Measurements from ENCODE around the gene TP73. TPM values are rescaled to one million over a fixed set of nuclear protein-coding genes. Genes with fewer than 3 reads are reported as not detected.

Gene TP73
- total RNA-seq, 1 experiment from 2014 or later: 11.9 TPM

DNA sequence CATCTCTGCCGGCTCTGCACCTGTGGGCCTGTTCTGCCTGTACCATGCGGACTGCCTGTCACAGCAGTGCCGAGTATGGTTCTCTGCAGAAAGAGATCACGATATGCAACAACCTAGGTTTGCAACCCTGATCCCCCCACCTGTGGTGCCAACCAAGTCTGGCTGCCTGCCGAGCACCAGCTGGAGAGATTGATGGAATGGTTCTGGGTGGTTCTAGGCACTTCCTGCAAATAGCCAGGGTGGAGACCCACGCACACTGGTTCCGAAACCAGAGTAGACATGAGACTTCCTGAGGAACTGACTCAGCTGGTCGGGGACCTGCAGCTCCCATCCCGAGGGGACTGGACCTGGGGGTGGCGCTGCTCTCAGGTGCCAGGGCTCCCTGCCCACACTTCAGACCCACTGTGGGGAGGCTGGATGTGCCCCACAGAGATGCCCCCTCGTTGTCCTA is 22.1 kb upstream of the TP73 start:
- TF ChIP-seq, protein P1, sequence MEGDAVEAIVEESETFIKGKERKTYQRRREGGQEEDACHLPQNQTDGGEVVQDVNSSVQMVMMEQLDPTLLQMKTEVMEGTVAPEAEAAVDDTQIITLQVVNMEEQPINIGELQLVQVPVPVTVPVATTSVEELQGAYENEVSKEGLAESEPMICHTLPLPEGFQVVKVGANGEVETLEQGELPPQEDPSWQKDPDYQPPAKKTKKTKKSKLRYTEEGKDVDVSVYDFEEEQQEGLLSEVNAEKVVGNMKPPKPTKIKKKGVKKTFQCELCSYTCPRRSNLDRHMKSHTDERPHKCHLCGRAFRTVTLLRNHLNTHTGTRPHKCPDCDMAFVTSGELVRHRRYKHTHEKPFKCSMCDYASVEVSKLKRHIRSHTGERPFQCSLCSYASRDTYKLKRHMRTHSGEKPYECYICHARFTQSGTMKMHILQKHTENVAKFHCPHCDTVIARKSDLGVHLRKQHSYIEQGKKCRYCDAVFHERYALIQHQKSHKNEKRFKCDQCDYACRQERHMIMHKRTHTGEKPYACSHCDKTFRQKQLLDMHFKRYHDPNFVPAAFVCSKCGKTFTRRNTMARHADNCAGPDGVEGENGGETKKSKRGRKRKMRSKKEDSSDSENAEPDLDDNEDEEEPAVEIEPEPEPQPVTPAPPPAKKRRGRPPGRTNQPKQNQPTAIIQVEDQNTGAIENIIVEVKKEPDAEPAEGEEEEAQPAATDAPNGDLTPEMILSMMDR (IDR thresholded peaks at IDR 0.05; ENCODE audit: insufficient read depth in 1 of 2, low read depth in 1 of 2, low read length in 1 of 2, severe bottlenecking in 1 of 2, unreplicated experiment in 1 of 2): no peak
- H3K4me1 ChIP-seq: peaks cover 6% of the 10 kb centered on the region
- no peaks in the 10 kb centered on the region for H3K9me3 ChIP-seq
- ChIA-PET CTCF (no interaction called here), POLR2A (no interaction called here)
- no peaks in the 10 kb centered on the region for H3K27me3 ChIP-seq (replicated peaks; ENCODE audit: control insufficient read depth, insufficient read depth, low read length)
- intact Hi-C loops (cut with micrococcal nuclease; ENCODE audit: unreplicated experiment): no loop called here
- Mint-ChIP-seq H3K9me3 (ENCODE audit: unreplicated experiment) (no peaks in the 10 kb centered on the region), H3K27ac (ENCODE audit: unreplicated experiment) (no peak overlapping the region), H3K36me3 (ENCODE audit: insufficient read depth, unreplicated experiment) (peaks cover 23% of the 10 kb centered on the region), H3K4me1 (ENCODE audit: low read depth, unreplicated experiment) (no peaks in the 10 kb centered on the region), H3K4me3 (ENCODE audit: unreplicated experiment) (no peak overlapping the region), H3K27me3 (ENCODE audit: insufficient read depth, unreplicated experiment) (no peaks in the 10 kb centered on the region)
- no peak overlapping the region for H3K4me3 ChIP-seq (ENCODE audit: low read depth, low read length)
- DNase-seq: no peak
- no TSS peak for BruUV-seq (replicated peaks)
- H3K36me3 ChIP-seq (ENCODE audit: control insufficient read depth, insufficient read depth, low read length): peaks cover 3% of the 10 kb centered on the region

DNA sequence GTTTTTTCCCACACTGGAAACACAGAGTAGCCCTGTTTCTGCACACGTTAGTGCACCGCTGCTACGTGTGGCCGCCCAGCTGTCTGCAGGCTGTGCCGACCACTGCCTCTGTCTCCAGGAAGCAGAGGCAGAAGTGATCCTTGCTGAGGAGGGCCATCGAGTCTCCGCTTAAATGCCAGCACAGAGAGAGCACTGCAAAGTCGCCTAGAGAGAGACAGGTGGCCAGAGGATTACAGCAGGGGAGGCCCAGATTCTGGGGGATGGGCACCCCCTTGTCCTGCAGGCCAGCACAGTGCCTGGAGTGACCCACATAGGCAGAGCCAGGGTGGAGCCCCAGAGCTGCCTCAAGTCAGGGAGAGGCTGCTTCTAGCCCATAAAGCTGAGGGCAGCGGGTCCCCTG is 21.4 kb upstream of the TP73 start:
- CTCF ChIA-PET: no interaction called here
- Histone ChIP-seq H3K4me3 (ENCODE audit: low read depth, low read length) (no peak overlapping the region), H3K4me1 (peaks cover 3% of the 10 kb centered on the region), H3K9me3 (no peaks in the 10 kb centered on the region), H3K27me3 (replicated peaks; ENCODE audit: control insufficient read depth, insufficient read depth, low read length) (no peaks in the 10 kb centered on the region), H3K36me3 (ENCODE audit: control insufficient read depth, insufficient read depth, low read length) (peaks cover 3% of the 10 kb centered on the region)
- Mint-ChIP-seq H3K27me3 (ENCODE audit: insufficient read depth, unreplicated experiment) (no peaks in the 10 kb centered on the region), H3K9me3 (ENCODE audit: unreplicated experiment) (no peaks in the 10 kb centered on the region), H3K4me3 (ENCODE audit: unreplicated experiment) (no peak overlapping the region), H3K36me3 (ENCODE audit: insufficient read depth, unreplicated experiment) (peaks cover 20% of the 10 kb centered on the region), H3K4me1 (ENCODE audit: low read depth, unreplicated experiment) (no peaks in the 10 kb centered on the region), H3K27ac (ENCODE audit: unreplicated experiment) (no peak overlapping the region)
- no peak for DNase-seq
- TF ChIP-seq, protein P1 (IDR thresholded peaks at IDR 0.05; ENCODE audit: insufficient read depth in 1 of 2, low read depth in 1 of 2, low read length in 1 of 2, severe bottlenecking in 1 of 2, unreplicated experiment in 1 of 2): no peak
- BruUV-seq (replicated peaks): no TSS peak
- intact Hi-C loops (cut with micrococcal nuclease; ENCODE audit: unreplicated experiment): no loop called here
- POLR2A ChIA-PET: no interaction called here

DNA sequence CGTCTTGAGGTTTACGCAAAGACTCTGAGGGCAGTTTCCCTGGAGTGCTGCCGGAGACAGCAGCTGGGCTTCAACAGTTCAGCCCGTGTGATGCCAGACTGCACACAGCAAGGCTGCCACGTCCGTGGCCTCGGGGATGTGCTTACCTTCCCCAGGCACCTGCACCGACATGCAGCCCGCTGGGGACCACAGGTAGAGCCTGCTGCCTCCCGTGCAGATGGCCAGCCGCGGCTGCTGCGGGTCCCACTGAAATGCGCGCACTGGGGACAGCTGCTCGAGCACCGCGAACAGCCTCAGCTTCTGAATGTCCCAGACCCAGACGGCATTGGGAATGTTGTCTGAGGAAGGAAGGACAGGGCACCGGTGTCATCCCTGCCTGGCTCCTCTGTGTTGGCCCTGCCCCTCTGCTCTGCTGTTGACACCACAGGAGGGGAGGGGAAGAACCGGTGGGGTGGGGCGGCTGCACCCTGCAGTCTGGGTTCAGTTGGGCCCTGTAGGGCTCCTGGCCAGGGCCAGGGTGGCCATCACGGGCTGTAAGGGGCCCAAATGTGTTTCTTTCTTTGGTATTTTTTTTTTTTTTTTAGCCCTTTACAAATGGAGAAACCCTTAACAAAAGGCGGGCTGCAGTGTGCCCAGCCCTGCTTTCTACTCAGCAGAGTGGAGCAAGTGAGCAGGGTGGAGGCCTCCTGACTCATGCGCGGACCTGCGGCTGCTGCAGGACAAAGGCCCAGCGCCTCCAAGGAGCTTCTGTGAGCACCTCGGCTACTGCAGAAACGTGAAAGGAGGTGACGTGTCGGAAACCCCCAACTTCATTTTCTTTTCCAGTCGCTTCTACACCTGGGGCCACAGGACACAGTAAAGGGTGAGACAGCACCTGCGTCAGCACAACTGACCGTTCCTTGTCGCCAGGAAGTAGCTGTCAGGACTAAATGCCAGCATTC is 20.7 kb upstream of the TP73 start:
- CTCF ChIA-PET: no interaction called here
- Mint-ChIP-seq H3K36me3 (ENCODE audit: insufficient read depth, unreplicated experiment) (peaks cover 20% of the 10 kb centered on the region), H3K27ac (ENCODE audit: unreplicated experiment) (no peak overlapping the region), H3K27me3 (ENCODE audit: insufficient read depth, unreplicated experiment) (no peaks in the 10 kb centered on the region), H3K9me3 (ENCODE audit: unreplicated experiment) (no peaks in the 10 kb centered on the region), H3K4me1 (ENCODE audit: low read depth, unreplicated experiment) (no peaks in the 10 kb centered on the region), H3K4me3 (ENCODE audit: unreplicated experiment) (no peak overlapping the region)
- Histone ChIP-seq H3K4me1 (no peaks in the 10 kb centered on the region), H3K27me3 (replicated peaks; ENCODE audit: control insufficient read depth, insufficient read depth, low read length) (no peaks in the 10 kb centered on the region), H3K36me3 (ENCODE audit: control insufficient read depth, insufficient read depth, low read length) (peaks cover 3% of the 10 kb centered on the region), H3K4me3 (ENCODE audit: low read depth, low read length) (no peak overlapping the region), H3K9me3 (no peaks in the 10 kb centered on the region)
- intact Hi-C loops (cut with micrococcal nuclease; ENCODE audit: unreplicated experiment): no loop called here
- POLR2A ChIA-PET: no interaction called here
- TF ChIP-seq, protein P1 (IDR thresholded peaks at IDR 0.05; ENCODE audit: insufficient read depth in 1 of 2, low read depth in 1 of 2, low read length in 1 of 2, severe bottlenecking in 1 of 2, unreplicated experiment in 1 of 2): no peak
- no TSS peak for BruUV-seq (replicated peaks)
- no peak for DNase-seq
